ENCODE results near the gene NEGR1. TPM values are rescaled to one million over a fixed set of nuclear protein-coding genes. Genes with fewer than 3 reads are reported as not detected.

NEGR1 gene
- total and polyA plus RNA-seq, 9 donors = 4.7 to 15.1 (median 9.1) TPM

DNA sequence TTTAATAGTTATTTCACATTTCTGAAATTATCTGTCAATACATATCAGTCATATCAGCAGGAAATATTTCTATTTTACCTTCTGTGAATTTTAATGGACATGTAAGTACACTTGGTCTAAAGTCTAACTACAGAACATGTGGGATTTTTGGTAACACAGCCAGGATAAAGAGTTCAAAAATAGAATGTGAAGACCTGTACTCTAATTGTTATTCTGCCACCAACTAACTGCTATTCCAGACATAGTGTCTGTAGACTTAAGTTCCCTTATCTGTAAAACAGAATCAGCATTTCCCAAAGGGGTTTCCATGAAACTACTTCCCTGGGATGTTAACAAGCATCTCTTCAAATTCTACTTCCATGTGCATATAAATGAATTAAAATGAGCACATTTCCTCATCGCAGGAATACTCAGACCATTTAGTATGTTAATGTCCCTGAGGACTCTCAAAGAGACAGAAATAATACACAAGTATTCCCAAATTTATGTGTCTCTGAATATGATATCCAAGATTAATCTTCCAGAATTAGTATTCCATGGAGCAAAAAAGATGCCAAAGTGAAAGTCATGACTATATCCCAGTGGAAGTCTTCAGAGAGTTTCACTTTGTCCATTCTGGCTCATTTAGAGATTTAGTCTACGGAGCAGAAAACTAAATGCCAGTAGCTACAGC is 325.6 kb downstream of the NEGR1 start:
- no peak for DNase-seq
- H3K27ac ChIP-seq = no peak overlapping the region
- WGBS, 3 donors = 79 to 91% (median 89%) methylated on average over 2 of the region's 2 CpGs
- no peaks in the 10 kb centered on the region for H3K9me3 ChIP-seq
- TF ChIP-seq, protein P1, sequence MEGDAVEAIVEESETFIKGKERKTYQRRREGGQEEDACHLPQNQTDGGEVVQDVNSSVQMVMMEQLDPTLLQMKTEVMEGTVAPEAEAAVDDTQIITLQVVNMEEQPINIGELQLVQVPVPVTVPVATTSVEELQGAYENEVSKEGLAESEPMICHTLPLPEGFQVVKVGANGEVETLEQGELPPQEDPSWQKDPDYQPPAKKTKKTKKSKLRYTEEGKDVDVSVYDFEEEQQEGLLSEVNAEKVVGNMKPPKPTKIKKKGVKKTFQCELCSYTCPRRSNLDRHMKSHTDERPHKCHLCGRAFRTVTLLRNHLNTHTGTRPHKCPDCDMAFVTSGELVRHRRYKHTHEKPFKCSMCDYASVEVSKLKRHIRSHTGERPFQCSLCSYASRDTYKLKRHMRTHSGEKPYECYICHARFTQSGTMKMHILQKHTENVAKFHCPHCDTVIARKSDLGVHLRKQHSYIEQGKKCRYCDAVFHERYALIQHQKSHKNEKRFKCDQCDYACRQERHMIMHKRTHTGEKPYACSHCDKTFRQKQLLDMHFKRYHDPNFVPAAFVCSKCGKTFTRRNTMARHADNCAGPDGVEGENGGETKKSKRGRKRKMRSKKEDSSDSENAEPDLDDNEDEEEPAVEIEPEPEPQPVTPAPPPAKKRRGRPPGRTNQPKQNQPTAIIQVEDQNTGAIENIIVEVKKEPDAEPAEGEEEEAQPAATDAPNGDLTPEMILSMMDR (IDR thresholded peaks at IDR 0.05) = no peak
- TF ChIP-seq EP300 (IDR thresholded peaks at IDR 0.05) = no peak
- no peak for TF ChIP-seq POLR2A (IDR thresholded peaks at IDR 0.05)
- H3K36me3 ChIP-seq = no peaks in the 10 kb centered on the region
- no peak overlapping the region for H3K4me3 ChIP-seq
- H3K4me1 ChIP-seq (ENCODE audit: insufficient read depth) = no peaks in the 10 kb centered on the region
- intact Hi-C loops (cut with DNase I) = no loop called here
- H3K27me3 ChIP-seq = no peaks in the 10 kb centered on the region

DNA sequence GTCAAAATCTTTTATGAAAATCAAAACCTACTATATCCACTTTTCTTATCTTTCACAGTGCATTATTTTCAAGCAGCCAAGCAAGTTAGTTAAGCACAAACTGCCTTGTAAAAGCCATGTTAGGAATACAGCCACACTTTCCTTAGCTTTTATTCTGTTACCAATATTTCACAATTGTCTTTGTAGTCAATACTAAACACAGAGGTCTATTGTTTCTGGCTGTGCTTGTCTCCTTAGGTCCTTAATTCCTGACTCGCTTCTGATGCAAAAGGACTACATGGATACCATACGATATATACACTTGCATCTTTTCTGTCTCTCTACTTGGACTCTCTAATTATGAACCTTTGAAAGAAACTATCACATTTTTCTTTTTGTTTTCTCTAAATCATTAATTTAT is 331.8 kb downstream of the NEGR1 start:
- Histone ChIP-seq H3K4me3 (no peak overlapping the region), H3K27me3 (no peaks in the 10 kb centered on the region), H3K4me1 (ENCODE audit: insufficient read depth) (no peaks in the 10 kb centered on the region), H3K27ac (no peak overlapping the region), H3K9me3 (no peaks in the 10 kb centered on the region), H3K36me3 (no peaks in the 10 kb centered on the region)
- intact Hi-C loops (cut with DNase I) = no loop called here
- DNase-seq = no peak
- TF ChIP-seq, protein P1 (IDR thresholded peaks at IDR 0.05) = no peak
- TF ChIP-seq EP300 (IDR thresholded peaks at IDR 0.05) (no peak), POLR2A (IDR thresholded peaks at IDR 0.05) (no peak)
- 89 to 91% (median 89%) methylated on average over 2 of the region's 2 CpGs for WGBS, 3 donors

DNA sequence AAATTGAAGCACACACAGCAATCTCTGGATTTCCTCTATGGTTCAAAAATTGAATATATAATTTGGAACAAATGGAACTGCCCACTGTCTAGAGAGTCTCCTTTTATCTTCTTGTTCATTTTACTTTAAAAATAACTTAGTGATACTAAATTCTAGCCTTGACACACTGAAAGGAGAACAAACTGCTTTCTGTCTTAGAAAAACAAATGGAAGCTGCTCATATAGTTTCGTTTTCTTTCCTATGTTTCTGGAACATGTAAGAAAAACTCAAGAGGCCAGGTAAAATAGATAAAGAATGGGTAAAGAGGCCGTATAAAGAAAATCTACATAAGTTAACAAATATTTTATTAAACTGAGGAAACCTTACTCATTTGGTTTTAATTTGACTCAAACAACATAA is 332.7 kb downstream of the NEGR1 start:
- Histone ChIP-seq H3K4me1 (ENCODE audit: insufficient read depth) (no peaks in the 10 kb centered on the region), H3K27me3 (no peaks in the 10 kb centered on the region), H3K36me3 (no peaks in the 10 kb centered on the region), H3K4me3 (no peak overlapping the region), H3K27ac (no peak overlapping the region), H3K9me3 (no peaks in the 10 kb centered on the region)
- no peak for DNase-seq
- TF ChIP-seq EP300 (IDR thresholded peaks at IDR 0.05) = no peak
- no peak for TF ChIP-seq POLR2A (IDR thresholded peaks at IDR 0.05)
- TF ChIP-seq, protein P1 (IDR thresholded peaks at IDR 0.05) = no peak
- WGBS, 3 donors = 41 to 66% (median 45%) methylated on average over 2 of the region's 2 CpGs
- intact Hi-C loops (cut with DNase I) = no loop called here

DNA sequence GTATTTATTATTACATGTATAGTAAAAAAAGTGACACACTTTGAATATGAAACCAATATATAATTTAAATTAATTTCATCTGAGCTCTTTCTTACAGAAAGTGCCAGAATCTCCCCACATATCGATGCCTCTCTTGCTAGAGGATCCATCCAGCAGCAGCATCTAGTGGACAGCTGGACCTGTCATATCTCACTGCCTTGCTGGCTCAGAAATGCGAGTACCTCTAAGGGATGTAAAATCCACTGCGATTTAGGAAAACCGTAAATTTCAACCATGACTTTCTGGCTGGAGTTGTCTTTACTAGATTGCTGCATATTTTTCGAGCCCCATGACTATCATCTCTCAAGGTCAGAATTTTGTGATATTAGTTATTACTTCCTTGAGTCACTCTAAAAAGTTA is 333.8 kb downstream of the NEGR1 start:
- WGBS, 3 donors = 77 to 82% (median 80%) methylated on average over 5 of the region's 5 CpGs
- Histone ChIP-seq H3K4me1 (ENCODE audit: insufficient read depth) (no peaks in the 10 kb centered on the region), H3K4me3 (no peak overlapping the region), H3K9me3 (no peaks in the 10 kb centered on the region), H3K27ac (no peak overlapping the region), H3K27me3 (no peaks in the 10 kb centered on the region), H3K36me3 (no peaks in the 10 kb centered on the region)
- no peak for TF ChIP-seq POLR2A (IDR thresholded peaks at IDR 0.05)
- TF ChIP-seq EP300 (IDR thresholded peaks at IDR 0.05) = no peak
- TF ChIP-seq, protein P1 (IDR thresholded peaks at IDR 0.05) = no peak
- no peak for DNase-seq
- intact Hi-C loops (cut with DNase I) = no loop called here

Measured in ovary (tissue), 9 donors.